ENCODE measurements around the gene BCLAF3.

GRCh38 chrX:19958552-19959486 lies 32.0 kb downstream of the BCLAF3 start:
- TF ChIP-seq CTCF (IDR thresholded peaks at IDR 0.05; ENCODE audit: poor library complexity): no peak
- no peak for TF ChIP-seq EZH2phosphoT487 (IDR thresholded peaks at IDR 0.05; ENCODE audit: low read depth, severe bottlenecking, unreplicated experiment)
- TF ChIP-seq EZH2 (IDR thresholded peaks at IDR 0.05; ENCODE audit: borderline replicate concordance): no peak

Data from hepatocyte (in vitro differentiated cells).